HL-60/S4 treated with phorbol 12-myristate 13-acetate at 8.2 ng/mL for 4 days and 3 days (cell line): ENCODE data around the gene STIMATE.

Experiments
- in situ Hi-C: fragments of 300-500 bp; cut with MboI; formaldehyde crosslinking; loops from 2 replicates; pipeline ENCODE4 v1.15.0; 2022; ENCODE audit warnings: low sequenced_read_pairs

Gene STIMATE

GRCh38 chr3:52824037-52824436, 73.3 kb downstream of the STIMATE start:
- in situ Hi-C loops = no loop called here

GRCh38 chr3:52822363-52822762, 75.0 kb downstream of the STIMATE start:
- in situ Hi-C loops = no loop called here

GRCh38 chr3:52820736-52821135, 76.6 kb downstream of the STIMATE start:
- in situ Hi-C loops = no loop called here

GRCh38 chr3:52819936-52820335, 77.4 kb downstream of the STIMATE start:
- in situ Hi-C loops = no loop called here

GRCh38 chr3:52817860-52818259, 79.5 kb downstream of the STIMATE start:
- in situ Hi-C loops = no loop called here

- in situ Hi-C loops = no loop called here
Observed at GRCh38 chr3:52817221-52817620, 80.1 kb downstream of the STIMATE start.

GRCh38 chr3:52816654-52817053, 80.7 kb downstream of the STIMATE start:
- in situ Hi-C loops = no loop called here

- in situ Hi-C loops = no loop called here
Observed at GRCh38 chr3:52816199-52816598, 81.1 kb downstream of the STIMATE start.

GRCh38 chr3:52813810-52814209, 83.5 kb downstream of the STIMATE start:
- in situ Hi-C loops = no loop called here

GRCh38 chr3:52811452-52812011, 85.8 kb downstream of the STIMATE start:
- in situ Hi-C loops = no loop called here

GRCh38 chr3:52810923-52811322, 86.4 kb downstream of the STIMATE start:
- in situ Hi-C loops = no loop called here

- in situ Hi-C loops = no loop called here
Observed at GRCh38 chr3:52809662-52810377, 87.5 kb downstream of the STIMATE start.

- in situ Hi-C loops = no loop called here
Observed at GRCh38 chr3:52809149-52809548, 88.2 kb downstream of the STIMATE start.

GRCh38 chr3:52805270-52806039, 91.9 kb downstream of the STIMATE start:
- in situ Hi-C loops = no loop called here

GRCh38 chr3:52801839-52802238, 95.5 kb downstream of the STIMATE start:
- in situ Hi-C loops = no loop called here

- in situ Hi-C loops = no loop called here
Observed at GRCh38 chr3:52800079-52800478, 97.3 kb downstream of the STIMATE start.

GRCh38 chr3:52798978-52799476, 98.3 kb downstream of the STIMATE start:
- in situ Hi-C loops = no loop called here

GRCh38 chr3:52798376-52798977, 98.9 kb downstream of the STIMATE start:
- in situ Hi-C loops = no loop called here

GRCh38 chr3:52796411-52796810, 100.9 kb downstream of the STIMATE start:
- in situ Hi-C loops = no loop called here

GRCh38 chr3:52795298-52795900, 101.9 kb downstream of the STIMATE start:
- in situ Hi-C loops = no loop called here

- in situ Hi-C loops = no loop called here
Observed at GRCh38 chr3:52794612-52795099, 102.7 kb downstream of the STIMATE start, which contains the start of gene ITIH3. Gene ITIH3, plus strand, starts transcription at chr3:52794796. Its CDS starts 8 bp downstream, at chr3:52794804.
